ENCODE results near the gene CAND2. TPM values are rescaled to one million over a fixed set of nuclear protein-coding genes. Genes with fewer than 3 reads are reported as not detected.
"Not testable (repeated sequence)": the region's sequence is repeated elsewhere in the genome, so short reads cannot be mapped to it uniquely, and the experiment has no call there.

The CAND2 gene
- total RNA-seq, 1 experiment from 2014 or later = not detected

- CTCF ChIA-PET = no interaction called here
- no TSS peak for BruUV-seq (replicated peaks)
- H3K27me3 Mint-ChIP-seq (ENCODE audit: unreplicated experiment) = peaks cover 13% of the 10 kb centered on the region
These were observed 49.3 kb downstream of the CAND2 start for GRCh38 chr3:12845811-12846210.

GRCh38 chr3:12852201-12852600 is 55.7 kb downstream of the CAND2 start:
- BruUV-seq (replicated peaks) = no TSS peak

More at GRCh38 chr3:12845811-12846210, 49.3 kb downstream of the CAND2 start:
- DNase-seq = no peak
- Mint-ChIP-seq H3K4me1 (ENCODE audit: low read depth, unreplicated experiment) (no peaks in the 10 kb centered on the region), H3K27ac (ENCODE audit: unreplicated experiment) (no peak overlapping the region), H3K9me3 (ENCODE audit: low read depth, unreplicated experiment) (no peaks in the 10 kb centered on the region), H3K36me3 (ENCODE audit: insufficient read depth, unreplicated experiment) (peaks cover 14% of the 10 kb centered on the region), H3K4me3 (ENCODE audit: low read depth, unreplicated experiment) (no peak overlapping the region)
- TF ChIP-seq CTCF (IDR thresholded peaks at IDR 0.05; ENCODE audit: unreplicated experiment) = no peak
- intact Hi-C loops (cut with micrococcal nuclease; ENCODE audit: unreplicated experiment) = no loop called here

GRCh38 chr3:12853847-12854246 is 57.4 kb downstream of the CAND2 start:
- H3K4me1 Mint-ChIP-seq (ENCODE audit: low read depth, unreplicated experiment); H3K27ac Mint-ChIP-seq (ENCODE audit: unreplicated experiment); DNase-seq; H3K4me3 Mint-ChIP-seq (ENCODE audit: low read depth, unreplicated experiment); BruUV-seq (replicated peaks); CTCF ChIA-PET; intact Hi-C loops (cut with micrococcal nuclease; ENCODE audit: unreplicated experiment); H3K9me3 Mint-ChIP-seq (ENCODE audit: low read depth, unreplicated experiment); H3K36me3 Mint-ChIP-seq (ENCODE audit: insufficient read depth, unreplicated experiment): not testable (repeated sequence)
- H3K27me3 Mint-ChIP-seq (ENCODE audit: unreplicated experiment) = peaks cover 77% of the 10 kb centered on the region

More at GRCh38 chr3:12852201-12852600, 55.7 kb downstream of the CAND2 start:
- Mint-ChIP-seq H3K9me3 (ENCODE audit: low read depth, unreplicated experiment) (no peaks in the 10 kb centered on the region), H3K27ac (ENCODE audit: unreplicated experiment) (no peak overlapping the region), H3K4me3 (ENCODE audit: low read depth, unreplicated experiment) (no peak overlapping the region), H3K27me3 (ENCODE audit: unreplicated experiment) (peaks cover 65% of the 10 kb centered on the region), H3K4me1 (ENCODE audit: low read depth, unreplicated experiment) (no peaks in the 10 kb centered on the region), H3K36me3 (ENCODE audit: insufficient read depth, unreplicated experiment) (no peaks in the 10 kb centered on the region)
- no peak for TF ChIP-seq CTCF (IDR thresholded peaks at IDR 0.05; ENCODE audit: unreplicated experiment)
- intact Hi-C loops (cut with micrococcal nuclease; ENCODE audit: unreplicated experiment) = no loop called here
- CTCF ChIA-PET = no interaction called here
- no peak for DNase-seq

GRCh38 chr3:12854565-12854964 is 58.1 kb downstream of the CAND2 start:
- BruUV-seq (replicated peaks) = no TSS peak
- CTCF ChIA-PET = no interaction called here

More at GRCh38 chr3:12854565-12854964, 58.1 kb downstream of the CAND2 start:
- no peak overlapping the region for H3K4me3 Mint-ChIP-seq (ENCODE audit: low read depth, unreplicated experiment)
- peaks cover 84% of the 10 kb centered on the region for H3K27me3 Mint-ChIP-seq (ENCODE audit: unreplicated experiment)
- TF ChIP-seq CTCF (IDR thresholded peaks at IDR 0.05; ENCODE audit: unreplicated experiment) = no peak
- H3K9me3 Mint-ChIP-seq (ENCODE audit: low read depth, unreplicated experiment) = no peaks in the 10 kb centered on the region
- H3K36me3 Mint-ChIP-seq (ENCODE audit: insufficient read depth, unreplicated experiment) = no peaks in the 10 kb centered on the region
- H3K4me1 Mint-ChIP-seq (ENCODE audit: low read depth, unreplicated experiment) = no peaks in the 10 kb centered on the region
- intact Hi-C loops (cut with micrococcal nuclease; ENCODE audit: unreplicated experiment) = no loop called here
- no peak overlapping the region for H3K27ac Mint-ChIP-seq (ENCODE audit: unreplicated experiment)
- DNase-seq = no peak
